Germinal center (tissue), 1 donor: ENCODE measurements around the gene PLEKHA6.
A peak's percentile ranks its signal among the peaks of the same experiment; 100 is the strongest.

Experiments
- DNase-seq: peaks from one replicate; pipeline ENCODE4 v3.0.0; 2012; ENCODE audit warnings: mixed read lengths, low spot score

Gene PLEKHA6

DNA sequence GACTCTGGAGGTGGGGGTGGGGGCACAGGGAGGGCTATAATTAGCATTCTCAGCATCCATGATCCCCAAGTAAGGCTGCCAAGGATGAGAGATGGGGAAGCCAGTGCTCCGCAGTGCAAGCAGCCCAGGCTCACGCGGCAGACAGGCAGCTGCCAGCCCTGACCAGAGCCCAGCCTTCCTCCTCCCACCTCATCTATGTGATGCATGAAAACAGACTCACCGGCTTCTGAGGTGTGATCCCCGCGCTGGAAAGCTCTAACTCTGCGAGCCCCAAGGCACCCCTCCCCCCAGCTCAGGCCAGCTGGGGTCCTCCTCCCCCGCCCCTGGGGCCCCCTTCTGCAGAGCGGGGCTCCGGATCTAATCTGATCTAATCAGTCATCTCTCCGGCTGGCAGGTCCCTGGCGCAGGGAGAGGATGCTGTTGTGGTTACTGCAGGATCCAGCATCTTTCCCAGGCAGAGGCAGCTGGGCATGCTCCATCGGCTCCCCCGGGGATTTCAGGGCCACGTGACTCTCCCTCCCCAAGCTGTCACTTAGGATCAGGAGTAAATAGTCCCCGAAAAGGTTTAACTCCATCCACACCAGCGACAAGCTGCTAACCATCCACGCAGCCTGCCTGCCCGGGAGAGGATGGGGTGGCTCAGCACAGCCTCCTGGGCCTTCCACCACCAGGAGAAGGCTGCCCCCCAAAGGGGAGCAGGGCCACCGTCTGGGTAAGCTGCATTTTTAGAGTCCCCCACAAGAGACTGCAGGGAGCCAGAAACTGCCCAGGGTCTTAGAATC is at the start of gene PLEKHA6:
Gene PLEKHA6, minus strand, starts transcription at position 456 of the 782 bp plus-strand sequence. CDS start 86,202 bp downstream, outside the sequence.
- no peak for DNase-seq

DNA sequence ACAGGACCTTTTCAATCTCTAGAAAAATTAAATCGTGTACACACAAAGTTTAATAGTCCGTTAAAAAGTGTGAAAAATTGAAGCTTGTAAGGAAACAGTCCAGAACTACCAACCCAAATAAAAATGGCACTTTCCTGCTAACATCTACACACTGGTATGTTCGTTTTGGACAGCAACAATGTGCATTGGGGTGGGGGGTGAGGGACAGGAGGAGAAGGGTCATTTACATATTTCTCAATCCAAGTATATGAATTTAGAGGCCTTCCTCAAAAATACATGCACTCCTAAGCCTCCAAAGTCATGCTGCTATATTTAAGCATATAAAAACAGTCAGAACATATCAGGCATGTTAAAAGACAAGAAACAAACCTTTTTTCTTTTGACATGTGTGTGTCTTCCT is 49.4 kb upstream of the PLEKHA6 start:
- DNase-seq: no peak

DNA sequence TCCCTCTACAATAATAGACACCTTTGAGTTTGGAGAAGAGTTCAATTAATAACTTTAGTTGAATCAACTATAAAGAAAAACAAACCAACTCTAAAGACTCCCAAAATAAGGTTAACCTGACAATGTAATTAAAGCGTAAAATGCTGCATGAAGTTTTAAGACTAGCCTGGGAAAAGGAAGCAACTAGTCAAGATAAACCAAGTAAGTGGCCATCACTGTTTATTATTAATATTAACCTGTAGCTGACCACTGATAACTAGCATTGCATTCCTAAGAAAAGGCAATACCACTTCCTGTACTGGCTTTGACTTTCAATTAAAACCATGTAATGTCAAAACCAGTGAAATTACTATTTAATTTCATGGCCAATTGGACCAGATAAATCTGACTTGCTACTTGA is 48.9 kb upstream of the PLEKHA6 start:
- DNase-seq: no peak

- DNase-seq: no peak
Observed at GRCh38 chr1:204408074-204408507, 48.4 kb upstream of the PLEKHA6 start.

- DNase-seq: no peak
Observed at GRCh38 chr1:204407295-204407971, 47.7 kb upstream of the PLEKHA6 start.

DNA sequence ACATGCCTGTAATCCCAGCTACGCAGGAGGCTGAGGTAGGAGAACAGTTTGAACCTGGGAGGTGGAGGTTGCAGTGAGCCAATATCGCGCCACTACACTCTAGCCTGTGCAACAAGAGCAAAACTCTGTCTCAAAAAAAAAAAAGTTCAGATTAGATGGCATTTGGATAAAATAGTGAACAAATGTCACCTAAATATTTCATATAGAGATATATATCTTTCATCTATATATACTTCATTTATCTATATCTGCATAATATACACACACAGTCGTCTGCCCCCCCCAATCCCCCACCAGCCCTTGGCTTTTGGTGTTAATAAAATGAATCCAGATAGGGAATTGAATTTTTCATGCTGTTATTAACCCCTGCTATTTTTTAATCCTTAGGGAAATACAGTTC is 46.9 kb upstream of the PLEKHA6 start:
- no peak for DNase-seq

DNA sequence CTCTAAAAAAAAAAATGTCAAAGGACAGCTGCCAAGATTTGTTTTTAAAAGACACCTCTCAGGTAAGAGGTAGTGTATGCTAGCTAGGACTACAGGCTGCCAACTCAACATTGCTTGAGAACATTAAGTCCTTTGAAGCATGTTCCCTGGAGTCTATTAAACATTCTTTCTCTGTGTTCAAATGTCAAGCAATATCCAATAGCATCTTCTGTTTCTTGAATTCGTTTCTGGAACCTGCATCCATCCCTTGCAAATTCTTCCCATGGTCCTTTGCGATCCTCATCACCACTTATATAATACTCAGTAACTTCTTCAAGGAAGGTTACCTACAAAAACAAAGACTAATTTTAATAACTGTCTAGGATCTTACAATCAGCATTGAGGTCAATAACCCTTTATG is 46.3 kb upstream of the PLEKHA6 start:
- no peak for DNase-seq

GRCh38 chr1:204404629-204405028 is 44.9 kb upstream of the PLEKHA6 start:
- DNase-seq: no peak

- no peak for DNase-seq
Observed at GRCh38 chr1:204402391-204402790, 42.7 kb upstream of the PLEKHA6 start.

- DNase-seq: no peak
Observed at GRCh38 chr1:204401730-204402129, 42.0 kb upstream of the PLEKHA6 start.

- no peak for DNase-seq
Observed at GRCh38 chr1:204400882-204401510, 41.3 kb upstream of the PLEKHA6 start.

DNA sequence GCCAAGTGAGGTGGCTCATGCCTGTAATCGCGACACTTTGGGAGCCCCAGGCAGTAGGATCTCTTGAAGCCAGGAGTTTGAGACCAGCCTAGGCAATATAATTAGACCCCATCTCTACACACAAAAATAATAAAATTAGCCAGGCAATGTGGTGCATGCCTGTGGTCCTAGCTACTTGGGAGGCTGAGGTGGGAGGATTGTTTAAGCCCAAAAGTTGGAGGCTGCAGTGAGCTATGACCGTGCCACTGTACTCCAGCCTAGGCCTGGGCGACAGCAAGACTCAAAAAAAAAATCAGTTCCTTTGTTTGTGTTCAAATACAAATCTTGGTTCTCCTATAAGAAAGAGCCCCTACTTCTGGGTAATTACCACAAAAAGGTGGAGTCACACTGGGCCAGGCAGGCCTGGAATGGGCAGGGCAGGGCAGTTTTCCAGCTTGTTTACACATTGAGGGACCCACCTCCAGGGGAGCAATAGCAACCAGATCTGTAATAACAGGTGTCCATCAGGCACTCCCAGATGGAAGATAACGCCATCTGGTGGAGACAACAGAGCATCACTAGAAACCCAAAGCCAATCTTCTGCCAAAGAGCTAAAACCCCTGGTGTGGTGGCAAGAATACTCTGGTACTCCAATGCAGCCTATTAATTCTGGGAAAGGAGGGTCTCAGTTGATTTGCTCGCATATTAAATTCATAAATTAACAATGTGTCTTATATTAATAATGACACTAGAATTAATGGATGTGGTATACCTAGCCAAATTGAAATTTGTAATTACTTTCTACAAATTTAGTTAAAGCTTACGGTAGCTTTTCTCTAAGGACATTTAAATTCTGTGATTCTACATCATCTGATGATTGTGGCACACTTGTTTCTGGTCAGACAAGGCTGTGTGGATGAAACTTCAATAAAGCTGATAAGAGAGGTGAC is 38.7 kb upstream of the PLEKHA6 start:
- DNase-seq: peak; percentile 86

DNA sequence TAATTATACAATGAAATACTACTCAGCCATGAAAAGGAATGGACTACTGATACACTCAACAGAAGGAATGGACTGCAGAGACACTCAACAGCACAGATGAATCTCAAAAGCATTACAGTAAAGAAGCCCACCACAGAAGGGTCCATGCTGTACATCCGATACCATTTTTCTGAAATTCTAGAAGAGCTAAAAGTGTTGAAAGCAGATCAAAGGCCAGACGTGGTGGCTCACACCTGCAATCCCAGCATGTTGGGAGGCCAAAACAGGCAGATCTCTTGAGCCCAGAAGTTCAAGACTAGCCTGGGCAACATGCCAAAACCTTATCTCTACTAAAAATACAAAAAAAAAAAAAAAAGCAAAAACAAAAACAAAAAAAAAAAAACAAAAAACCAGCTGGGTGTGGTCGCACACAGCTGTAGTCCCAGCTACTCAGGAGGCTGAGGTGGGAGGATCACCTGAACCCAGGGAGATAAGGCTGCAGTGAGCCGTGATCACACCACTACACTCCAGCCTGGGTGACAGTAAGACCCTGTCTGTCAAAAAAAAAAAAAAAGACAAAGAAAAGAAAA is 36.4 kb upstream of the PLEKHA6 start:
- no peak for DNase-seq

- DNase-seq: no peak
Observed at GRCh38 chr1:204391629-204392028, 31.9 kb upstream of the PLEKHA6 start.

- no peak for DNase-seq
Observed at GRCh38 chr1:204390751-204391466, 31.2 kb upstream of the PLEKHA6 start.

GRCh38 chr1:204385727-204386126 is 26.0 kb upstream of the PLEKHA6 start:
- no peak for DNase-seq

GRCh38 chr1:204384636-204385352 is 25.1 kb upstream of the PLEKHA6 start:
- DNase-seq: no peak

DNA sequence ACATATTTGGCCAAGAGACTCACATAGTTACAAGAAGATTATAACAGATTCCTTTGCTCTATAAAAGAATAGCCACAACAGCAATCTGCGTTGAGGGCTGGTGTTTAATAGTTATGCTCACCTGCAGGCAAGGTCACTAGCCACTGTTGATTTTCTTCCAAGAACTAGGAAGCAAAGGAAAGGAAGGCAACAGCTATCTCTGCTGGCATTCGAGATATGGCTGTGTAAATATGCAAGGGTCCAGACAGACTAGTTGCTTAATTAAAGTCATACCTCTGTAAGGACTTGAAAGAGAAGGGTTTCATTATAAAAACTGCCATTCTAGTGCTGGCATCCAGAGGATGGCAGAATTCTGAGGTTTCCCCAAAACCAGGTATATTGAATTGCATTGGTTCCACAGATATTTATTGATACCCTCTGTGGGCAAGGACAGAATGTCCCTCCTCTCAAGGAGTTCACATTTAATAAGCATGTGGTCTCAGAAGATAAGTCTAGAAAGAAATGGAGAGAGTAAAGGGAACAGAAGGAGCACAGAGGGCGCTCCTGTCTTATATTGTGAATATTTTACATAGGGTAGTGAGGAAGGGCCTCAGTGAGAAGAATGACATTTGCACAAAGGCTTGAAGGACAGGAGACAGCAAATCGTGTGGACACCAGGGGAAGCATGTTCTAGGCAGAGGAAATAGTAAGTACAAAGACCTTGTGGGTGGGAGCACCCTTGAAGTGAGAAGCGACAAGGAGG is 23.6 kb upstream of the PLEKHA6 start:
- DNase-seq: no peak

DNA sequence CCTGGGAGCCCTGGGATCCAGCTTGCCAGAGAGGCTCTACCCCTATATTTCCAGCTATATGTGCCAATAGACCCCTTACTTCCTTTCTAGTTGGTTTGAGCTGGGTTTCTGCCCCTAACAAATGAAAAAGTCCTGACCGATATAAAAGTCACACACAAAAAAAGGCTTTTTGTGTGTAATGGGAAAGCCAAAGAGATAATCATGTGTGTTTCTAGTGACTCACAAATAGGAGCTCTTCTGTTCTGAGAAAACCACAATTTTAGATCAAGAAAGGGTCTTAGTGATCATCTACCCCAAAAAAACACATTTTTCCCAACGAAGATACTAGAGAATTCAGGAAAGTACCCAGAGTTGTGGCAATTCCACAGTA is 23.0 kb upstream of the PLEKHA6 start:
- DNase-seq: no peak
